Ovary (tissue), 3 donors: ENCODE data around the gene WDR90.

Experiments used
- EP300 ChIP-seq: sonication (generic); formaldehyde crosslinking; IDR thresholded peaks from one replicate; pipeline ENCODE4 v1.6.1; 2017; ENCODE audit warnings: antibody characterized with exemption
- POLR2A ChIP-seq: fragments of 450-650 bp; IDR thresholded peaks from one replicate; pipeline ENCODE4 v1.6.1; 2017; ENCODE audit warnings: antibody characterized with exemption, mild to moderate bottlenecking, moderate library complexity
- TF ChIP-seq, protein P1 (sequence below), 3 donors: fragments of 450-650 bp in 2 of 3; fragments of 200-600 bp in 1 of 3; IDR thresholded peaks; one replicate each; pipeline versions ENCODE4 v1.5.1 to v1.8.0; 2016 to 2022; ENCODE audit warnings: antibody characterized with exemption in 3 of 3, mild to moderate bottlenecking in 1 of 3
- donor health status: DM: no; HTN: no; CAD: no.

DNA sequence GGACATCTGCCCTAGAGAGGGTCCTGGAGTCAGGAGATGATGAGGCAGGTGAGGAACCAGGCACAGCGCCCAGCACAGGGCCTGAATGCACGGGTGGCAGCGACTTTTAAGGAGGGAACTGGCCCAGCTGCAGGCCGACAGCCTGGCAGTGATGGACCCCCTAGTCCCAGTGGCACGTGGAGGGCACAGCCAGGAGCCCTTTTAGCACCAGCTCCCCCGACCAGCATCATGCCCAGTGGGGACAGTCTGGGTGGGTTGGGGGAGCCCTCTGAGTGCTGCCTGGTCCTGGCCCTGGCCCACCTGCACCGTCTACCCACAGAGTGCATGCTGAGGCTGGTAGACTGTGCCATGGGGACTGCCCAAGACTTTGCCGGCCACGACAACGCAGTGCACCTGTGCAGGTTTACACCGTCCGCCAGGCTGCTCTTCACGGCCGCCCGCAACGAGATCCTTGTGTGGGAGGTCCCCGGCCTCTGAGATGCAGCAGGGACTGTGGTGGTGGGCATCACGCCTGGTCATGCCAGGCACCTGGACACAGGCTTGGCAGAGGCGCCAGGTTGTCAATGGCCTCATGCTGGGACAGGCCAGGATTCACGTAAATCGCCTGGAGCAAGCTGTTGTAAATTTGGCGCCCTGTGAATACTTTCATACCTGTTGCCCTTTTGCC, 18.1 kb downstream of the WDR90 start:
- TF ChIP-seq, protein P1, sequence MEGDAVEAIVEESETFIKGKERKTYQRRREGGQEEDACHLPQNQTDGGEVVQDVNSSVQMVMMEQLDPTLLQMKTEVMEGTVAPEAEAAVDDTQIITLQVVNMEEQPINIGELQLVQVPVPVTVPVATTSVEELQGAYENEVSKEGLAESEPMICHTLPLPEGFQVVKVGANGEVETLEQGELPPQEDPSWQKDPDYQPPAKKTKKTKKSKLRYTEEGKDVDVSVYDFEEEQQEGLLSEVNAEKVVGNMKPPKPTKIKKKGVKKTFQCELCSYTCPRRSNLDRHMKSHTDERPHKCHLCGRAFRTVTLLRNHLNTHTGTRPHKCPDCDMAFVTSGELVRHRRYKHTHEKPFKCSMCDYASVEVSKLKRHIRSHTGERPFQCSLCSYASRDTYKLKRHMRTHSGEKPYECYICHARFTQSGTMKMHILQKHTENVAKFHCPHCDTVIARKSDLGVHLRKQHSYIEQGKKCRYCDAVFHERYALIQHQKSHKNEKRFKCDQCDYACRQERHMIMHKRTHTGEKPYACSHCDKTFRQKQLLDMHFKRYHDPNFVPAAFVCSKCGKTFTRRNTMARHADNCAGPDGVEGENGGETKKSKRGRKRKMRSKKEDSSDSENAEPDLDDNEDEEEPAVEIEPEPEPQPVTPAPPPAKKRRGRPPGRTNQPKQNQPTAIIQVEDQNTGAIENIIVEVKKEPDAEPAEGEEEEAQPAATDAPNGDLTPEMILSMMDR (IDR thresholded peaks at IDR 0.05) = no peak
- TF ChIP-seq POLR2A (no peak), EP300 (no peak)
